GM21737 (cell line): Measurements from ENCODE around the gene FAM120B.

Experiments
- ATAC-seq: cut with Tn5 transposase; IDR thresholded peaks from one replicate; pipeline ENCODE4 v1.9.1; 2021; ENCODE audit warnings: mild to moderate bottlenecking, moderate library complexity; ENCODE audit not compliant: unreplicated experiment

FAM120B gene

GRCh38 chr6:170272341-170273065 is 34.1 kb upstream of the FAM120B start:
- no peak for ATAC-seq

GRCh38 chr6:170273191-170273590 is 33.4 kb upstream of the FAM120B start:
- no peak for ATAC-seq

DNA sequence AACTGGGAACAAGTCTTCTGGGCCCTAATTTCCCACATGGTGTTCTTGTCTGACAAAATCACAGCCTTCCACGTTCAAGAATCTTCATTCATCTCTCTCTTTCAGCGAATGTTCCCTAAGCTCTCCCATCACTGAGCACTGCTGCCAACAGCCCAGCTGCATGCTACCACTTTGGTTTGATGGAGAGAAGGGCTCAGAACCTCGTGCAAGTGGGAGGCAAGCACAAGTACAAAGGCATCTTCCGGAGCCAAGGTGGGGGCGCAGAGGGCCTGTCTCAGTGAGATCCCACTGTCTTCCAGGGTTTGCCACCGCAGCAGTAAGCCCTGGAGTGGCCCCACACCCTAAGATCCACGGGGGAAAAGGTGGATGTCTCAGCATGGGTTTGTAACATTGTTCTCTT is 32.9 kb upstream of the FAM120B start:
- no peak for ATAC-seq

DNA sequence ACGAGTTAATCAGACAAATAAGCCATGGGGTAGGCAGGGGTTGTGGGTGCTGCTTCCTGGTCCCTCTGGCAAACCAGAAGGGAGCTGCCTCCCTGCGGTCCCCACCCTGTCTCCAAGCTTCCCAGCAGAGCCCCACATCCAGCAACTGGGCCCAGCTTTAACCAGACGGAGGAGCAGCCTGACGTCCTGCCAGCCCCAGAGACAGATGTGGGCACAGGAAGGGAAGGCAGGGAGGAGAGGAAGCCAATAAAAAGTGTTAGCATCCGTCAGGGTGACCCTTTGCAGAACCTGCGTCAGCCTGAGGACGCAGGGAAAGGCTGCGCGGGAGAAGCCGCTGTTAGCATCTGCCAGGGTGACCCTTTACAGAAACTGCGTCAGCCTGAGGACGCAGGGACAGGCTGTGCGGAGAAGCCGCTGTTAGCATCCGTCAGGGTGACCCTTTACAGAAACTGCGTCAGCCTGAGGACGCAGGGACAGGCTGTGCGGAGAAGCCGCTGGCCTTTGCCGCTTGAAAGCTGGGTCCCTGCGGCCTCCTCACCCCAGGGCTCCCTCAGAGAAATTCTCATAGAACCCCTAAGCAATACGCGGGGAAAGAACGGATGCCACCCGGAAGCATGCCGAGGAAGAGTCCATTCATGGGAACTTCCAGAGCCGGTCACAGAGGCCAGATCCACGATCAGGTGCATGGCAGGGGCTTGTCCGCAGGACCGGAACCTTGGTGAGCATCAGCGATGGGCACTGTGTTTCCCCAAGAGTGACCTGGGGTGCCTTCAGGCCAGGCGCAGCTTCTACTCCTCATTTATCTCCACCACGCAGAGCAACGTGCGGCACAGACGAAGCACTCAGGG is 31.6 kb upstream of the FAM120B start:
- no peak for ATAC-seq

- ATAC-seq = no peak
Observed at GRCh38 chr6:170276369-170277057, 30.0 kb upstream of the FAM120B start.

DNA sequence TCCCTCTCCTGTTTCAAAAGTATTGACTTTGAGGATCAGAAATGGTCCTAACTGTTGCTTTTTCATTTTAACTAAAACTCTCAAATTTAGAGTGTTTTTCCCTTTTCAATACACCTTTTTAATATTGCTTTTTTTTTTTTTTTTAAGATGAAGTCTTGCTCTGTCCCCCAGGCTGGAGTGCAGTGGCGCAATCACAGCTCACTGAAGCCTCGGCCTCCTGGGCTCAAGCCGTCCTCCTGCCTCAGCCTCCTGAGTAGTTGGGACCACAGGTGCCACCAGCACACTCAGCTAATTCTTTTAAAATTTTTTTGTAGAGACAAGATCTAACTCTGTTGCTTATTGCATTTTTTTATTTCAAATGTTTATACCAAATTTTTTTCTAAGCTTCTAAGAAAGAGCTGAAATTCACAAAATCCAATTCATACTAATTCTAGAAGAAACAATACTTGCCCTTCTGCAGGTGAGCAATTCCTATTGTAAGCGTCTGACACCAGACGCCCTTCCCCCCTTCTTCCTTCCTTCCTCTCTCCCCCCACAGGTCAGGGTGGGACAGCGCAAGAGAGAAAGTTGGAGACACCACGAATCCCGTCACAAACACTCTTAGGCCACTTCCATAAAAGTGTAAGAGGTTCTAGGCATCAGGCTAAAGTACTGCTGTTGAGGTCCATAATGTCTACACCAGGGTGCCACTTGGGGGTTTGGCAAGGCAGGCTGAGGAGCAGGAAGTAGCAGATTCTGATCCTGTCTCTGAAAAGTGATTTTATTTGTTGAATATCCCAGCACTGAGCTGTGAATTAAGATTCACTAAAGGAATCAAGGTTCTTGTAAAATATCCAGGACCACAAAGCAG is 28.4 kb upstream of the FAM120B start:
- ATAC-seq = no peak

DNA sequence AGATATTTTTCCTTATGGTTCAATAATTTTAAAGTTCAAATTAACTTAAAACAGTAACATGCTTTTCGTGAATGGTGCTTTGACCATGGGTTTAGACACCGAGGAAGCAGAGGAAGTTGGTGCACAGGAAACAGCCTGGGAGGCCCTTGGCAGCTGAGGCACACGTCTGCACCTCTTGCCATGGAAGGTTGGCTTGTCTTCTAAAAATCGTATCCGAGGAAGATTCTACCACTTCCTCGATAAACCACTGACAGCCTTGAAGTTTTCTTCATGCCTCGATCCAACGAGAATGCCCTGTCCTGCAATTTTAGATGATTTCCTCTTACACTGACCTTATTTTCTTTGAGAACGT is 27.8 kb upstream of the FAM120B start:
- ATAC-seq = no peak

- no peak for ATAC-seq
Observed at GRCh38 chr6:170279426-170279825, 27.1 kb upstream of the FAM120B start.

DNA sequence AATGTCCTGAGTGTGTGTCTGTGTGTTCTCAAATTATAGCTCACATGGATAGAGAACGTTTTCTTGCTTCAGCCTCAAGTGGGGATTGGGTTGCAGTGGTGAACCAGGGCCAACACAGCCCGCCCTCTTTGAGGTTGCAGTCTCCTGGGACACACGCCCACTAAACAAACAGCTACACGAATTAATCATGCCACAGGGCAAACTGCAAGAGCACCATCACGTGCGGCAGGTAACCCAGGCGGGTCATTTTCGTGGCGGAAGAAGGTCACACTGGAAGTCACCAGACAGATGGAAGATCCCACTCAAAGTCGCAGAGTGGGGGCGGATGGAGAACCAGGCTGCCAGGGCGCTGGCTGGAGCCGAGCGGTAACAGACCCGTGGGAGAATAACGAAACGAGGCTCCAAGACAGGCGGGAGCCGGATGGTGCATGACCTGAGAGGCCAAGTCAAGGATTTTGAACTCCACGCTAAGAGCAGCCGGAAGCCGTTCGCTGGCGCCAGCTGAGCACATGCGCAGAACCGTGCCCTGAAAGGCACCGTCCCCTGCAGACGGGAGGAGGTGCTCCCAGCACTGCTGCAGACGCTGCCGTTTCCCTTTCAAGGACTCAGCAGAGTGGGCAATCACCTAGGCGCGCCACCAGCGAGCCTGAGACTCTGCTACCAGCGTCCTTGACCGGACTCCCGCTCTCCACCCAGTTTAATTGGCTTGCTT is 26.4 kb upstream of the FAM120B start:
- ATAC-seq = no peak

GRCh38 chr6:170280689-170281045 is 25.9 kb upstream of the FAM120B start:
- ATAC-seq = no peak

DNA sequence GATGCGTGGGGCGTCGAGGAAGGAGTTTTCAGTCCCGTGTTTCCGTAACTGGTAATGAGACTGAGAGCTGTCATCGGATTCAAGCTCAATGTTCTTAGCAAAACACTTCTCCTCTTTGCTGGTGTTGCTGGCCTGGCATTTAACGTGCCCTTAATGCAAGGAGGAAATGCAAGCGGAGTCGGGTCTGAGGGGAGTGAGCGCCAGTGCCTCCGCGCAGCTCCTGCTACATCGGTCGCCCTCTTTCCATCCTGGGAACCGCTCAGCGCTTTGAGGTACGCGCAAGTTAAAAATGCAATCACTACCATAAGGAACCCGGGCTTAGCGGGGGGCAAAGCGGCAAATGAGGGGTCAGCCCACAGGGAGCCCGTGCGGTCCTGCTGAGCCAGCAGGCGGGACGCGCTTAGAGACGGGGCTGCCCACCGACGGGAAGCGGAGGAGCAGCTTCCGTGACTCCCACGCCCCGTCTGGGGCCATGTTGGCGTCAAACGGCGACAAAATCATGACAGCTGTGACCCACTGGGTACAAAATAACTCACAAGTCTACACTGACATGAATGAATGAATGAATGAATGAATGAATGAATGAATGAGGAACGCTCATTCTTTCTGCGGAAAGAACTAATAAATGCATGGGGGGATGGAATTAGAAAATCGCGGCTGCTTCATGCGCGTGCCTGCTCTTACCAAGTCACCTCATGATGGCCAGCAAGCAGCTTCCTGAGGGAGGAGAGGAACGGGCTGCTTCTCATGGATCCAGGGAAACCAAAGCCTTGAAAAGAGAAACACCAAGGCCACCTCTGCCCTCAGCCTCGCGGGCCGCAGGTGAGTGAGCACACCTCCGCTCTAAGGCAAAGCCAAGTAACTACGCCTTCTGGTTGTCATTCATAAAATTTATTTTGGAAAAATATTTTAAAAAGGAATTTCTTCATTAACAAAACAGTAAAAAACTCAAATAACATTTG is 24.9 kb upstream of the FAM120B start:
- no peak for ATAC-seq

- no peak for ATAC-seq
Observed at GRCh38 chr6:170282512-170283158, 23.9 kb upstream of the FAM120B start.

DNA sequence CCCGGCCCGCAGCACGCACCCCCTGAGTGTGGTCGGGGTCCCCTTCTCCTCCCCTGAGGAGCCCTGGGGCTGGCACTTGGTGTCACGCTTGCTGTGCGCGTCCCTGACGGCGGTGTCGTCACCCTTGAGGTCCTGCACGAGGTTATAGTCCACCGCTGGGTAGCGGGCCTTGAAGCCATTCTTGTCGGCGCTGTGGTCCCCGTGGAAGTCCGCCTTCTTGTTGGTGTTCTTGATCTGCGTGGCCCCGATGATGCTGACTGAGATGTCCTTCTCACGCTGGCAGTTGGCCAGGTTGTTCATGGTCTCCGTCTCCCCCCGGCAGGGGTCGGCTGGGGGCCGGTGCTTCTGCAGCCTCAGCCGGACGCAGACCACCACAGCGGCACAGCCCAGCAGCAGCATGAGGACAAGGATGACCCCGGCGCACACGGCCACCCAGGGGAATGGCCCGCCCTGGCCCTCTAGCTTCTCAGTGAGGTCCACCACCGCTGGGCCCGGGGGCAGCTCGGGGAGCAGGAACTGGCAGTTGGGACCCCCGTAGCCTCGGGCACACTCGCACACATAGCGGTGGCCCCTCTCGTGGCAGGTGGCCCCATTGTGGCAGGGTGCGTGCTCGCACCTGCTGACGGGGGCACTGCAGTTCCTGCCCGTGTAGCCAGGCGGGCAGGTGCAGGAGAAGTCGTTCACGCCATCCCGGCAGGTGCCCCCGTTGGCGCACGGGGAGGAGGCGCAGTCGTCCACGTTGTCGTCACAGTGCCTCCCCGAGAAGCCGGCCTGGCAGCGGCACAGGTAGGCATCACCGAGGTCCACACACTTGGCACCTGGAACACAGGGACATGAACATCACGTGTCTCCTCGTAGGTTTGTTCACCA is 23.1 kb upstream of the FAM120B start:
- ATAC-seq = no peak

DNA sequence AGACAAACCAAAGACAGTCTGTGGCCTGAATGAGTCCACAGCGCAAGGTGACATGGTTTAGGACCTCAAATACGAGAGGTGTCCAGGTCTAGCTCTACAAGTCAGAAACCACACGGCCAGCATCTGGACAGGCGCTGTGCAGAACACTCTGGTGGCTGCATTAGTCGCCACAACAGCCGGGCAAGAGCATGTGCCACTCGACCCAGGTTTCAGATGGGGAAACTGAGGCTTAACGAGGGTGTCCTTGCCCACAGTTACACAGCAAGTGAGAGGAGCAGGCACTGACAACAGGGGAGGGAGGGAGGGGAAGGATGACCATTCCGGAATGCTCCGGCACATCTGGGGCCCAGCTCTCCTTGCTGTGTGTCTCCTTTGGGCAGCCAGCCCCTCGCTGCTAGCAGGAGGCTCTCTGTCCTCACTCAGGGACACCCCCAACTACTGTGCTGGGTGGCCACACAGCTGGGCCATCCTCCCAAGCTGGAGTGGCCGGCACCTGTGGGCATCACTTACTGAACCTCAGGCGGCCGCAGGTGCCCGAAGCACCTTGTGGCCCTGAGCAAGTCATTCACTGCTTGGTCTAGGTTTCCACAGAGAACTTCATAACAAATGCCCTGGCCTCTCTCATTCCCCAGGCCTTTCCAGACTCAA is 22.3 kb upstream of the FAM120B start:
- ATAC-seq = no peak

DNA sequence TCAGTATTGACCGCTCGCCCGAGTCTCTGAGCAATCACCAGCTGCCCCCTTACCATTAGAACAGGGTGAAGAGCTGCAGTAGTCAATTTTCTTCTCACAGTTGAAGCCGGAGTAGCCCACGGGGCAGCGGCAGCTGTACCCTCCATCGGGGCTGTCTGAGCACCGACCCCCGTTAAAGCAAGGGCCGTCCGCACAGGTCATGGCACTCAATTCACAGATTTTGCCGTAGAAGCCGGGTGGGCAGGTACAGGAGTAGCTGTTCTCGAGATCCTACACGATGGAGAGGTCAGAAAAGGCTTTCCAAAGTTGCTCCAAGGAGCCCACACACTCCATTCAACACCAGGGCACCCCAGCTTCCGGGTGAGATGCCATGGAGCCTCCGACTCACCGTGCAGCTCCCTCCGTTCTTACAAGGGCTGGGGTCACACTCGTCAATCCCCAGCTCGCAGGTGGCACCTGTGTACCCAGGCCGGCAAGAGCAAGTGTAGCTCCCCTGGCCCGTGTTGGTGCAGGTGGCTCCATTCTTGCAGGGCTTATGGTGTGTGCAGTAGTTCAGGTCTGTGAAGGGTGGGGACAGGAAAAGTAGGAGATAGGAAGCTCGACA is 21.6 kb upstream of the FAM120B start:
- ATAC-seq = no peak

DNA sequence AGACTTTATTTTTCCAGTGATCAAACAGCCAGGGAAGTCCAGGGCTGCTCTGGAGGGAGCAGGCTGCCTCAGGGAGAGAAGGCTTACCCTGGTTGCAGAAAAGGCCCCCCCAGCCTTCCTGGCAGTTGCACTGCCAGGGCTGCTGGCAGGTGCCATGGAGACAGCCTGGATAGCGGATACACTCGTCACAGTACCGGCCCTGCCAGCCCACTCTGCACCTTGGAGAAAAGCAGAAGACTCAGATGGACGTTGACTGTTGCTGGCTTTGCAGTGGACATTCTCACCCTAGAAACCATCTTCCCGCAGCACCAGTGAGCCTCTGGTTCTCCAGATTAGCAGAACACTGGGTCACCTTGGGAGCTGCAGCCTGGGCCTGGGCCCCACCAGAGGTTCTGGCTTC is 21.1 kb upstream of the FAM120B start:
- no peak for ATAC-seq
